RPMI8226 (cell line): ENCODE measurements around the gene SMPX.

ENCODE experiments used
- DNase-seq: peaks from one replicate; pipeline ENCODE4 v3.0.0-alpha.2; 2015

SMPX gene

GRCh38 chrX:21708116-21708515 is 49.8 kb downstream of the SMPX start:
- DNase-seq = peak; percentile 4

DNA sequence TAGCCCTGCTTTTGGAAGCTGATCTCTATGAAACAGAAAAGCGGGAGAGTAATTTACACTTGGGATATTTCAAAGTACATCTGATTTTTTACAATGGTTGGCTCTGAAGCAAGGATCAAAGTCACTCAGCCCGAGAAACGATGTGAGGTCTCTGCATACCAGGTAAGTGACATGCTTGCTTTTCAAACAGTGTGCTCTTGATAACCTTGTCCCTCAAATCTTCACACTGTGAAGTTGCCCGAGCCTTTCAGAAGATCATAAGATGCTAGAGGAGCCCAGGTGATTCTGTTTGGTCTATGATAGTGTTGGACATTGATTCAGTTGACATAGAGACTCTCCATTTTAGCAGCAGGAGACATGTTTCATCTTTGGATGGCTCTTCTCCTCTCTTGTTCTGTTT is 52.7 kb downstream of the SMPX start:
- DNase-seq = no peak

DNA sequence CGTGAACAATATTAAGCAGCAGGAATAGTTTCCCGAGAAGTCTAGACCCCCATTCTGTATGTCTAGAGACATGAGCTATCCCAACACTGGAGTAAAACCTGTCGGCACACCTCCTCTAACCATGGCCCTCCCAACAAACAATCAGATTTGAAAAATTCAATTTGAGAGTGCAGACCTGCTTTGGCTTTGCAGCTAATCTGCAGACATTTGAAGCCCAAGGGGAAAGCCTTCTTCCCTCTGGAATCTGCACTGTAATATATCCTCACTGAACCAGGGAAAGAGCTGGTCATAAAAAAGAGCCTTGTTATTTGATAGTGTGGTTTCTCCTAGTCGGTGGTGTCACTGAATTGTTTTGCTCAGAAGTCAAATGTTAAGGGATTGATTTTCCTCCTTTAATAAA is 55.2 kb downstream of the SMPX start:
- no peak for DNase-seq

DNA sequence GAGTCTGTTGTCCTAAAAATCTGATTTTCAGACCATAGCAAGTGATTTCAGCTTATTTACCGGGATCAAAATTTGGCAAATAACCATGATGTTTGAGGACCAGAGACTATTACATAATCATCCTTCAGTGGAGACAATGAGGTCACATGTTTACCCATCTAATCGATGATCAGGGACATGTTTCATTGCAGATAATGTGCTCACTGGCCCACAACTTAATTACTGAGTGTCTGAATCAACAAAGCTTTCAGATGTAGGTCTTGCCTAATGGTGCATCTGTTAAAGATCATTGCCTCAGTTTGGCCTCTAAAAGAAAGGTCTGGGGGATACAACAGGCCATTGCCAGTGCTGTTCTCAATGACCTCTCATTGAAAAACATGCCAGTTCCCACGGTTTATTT is 56.9 kb downstream of the SMPX start:
- DNase-seq = no peak

DNA sequence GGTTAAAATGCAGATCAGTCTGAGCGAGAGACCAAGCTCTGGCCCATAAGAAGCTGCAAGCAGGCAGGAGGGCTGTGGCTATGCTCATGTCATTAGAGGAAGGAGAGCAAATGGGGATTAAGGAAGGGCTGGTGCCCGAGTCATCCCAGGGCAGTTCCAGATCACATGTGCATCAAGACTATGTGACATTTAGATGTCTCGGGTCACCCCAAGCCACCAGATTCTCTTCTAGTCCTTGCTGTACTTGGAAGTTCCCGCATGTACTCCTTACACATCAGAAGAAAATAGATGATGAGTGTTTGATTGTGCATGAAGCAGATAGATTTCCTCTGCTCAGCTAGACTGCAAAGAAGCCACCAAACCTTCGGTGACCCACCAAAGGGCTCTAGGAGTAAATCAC is 57.6 kb downstream of the SMPX start:
- DNase-seq = no peak

DNA sequence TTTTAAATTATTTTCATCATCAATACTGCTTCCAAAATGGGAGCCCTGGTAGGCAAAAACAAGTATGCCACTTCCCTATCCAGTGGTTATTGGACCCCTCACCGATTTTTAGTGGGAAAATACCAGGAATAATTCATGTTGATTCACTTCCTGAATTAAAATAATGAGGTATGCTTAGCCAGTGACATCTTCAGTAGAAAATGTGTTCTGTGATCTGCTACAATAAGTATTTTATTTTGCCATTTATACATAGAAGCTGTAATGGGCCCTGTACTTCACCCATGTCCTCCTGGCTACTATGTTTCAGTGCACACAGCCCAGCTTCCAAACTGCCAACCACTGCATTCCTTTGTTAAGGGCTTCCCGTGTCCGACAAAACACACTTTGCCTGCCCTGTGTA is 58.8 kb downstream of the SMPX start:
- no peak for DNase-seq

- no peak for DNase-seq
These were observed 59.6 kb downstream of the SMPX start for GRCh38 chrX:21698272-21698671.

GRCh38 chrX:21691512-21692018 is 66.4 kb downstream of the SMPX start:
- DNase-seq = no peak

- no peak for DNase-seq
These were observed 74.0 kb downstream of the SMPX start for GRCh38 chrX:21683941-21684340.

DNA sequence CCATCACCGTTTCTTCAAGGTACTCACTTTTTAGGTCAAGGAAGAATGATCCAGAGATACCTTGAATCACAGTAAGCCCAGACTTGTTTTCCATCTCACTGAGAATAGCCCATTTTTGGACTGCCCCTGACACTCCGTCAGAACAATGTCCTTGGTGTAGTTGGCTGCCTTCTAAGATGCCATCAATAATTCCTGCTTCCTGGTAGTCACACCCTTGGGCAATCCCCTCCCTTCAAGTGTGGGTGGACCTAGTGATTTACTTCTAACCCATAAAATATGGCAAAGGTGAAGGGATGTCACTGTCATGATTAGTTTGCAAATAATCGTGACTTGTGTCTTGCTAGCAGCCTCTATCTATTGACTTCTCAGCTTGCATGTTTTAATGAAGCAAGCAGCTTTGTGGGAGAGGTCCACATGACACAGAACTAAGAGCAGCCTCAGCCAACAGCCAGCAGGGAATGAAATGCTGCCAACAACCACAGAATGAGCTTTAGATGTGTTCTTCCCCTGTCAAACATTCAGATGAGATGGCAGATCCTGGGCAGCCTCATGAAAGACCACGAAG is 79.8 kb downstream of the SMPX start:
- DNase-seq = no peak

- DNase-seq = no peak
These were observed 82.0 kb downstream of the SMPX start for GRCh38 chrX:21675931-21676330.

- no peak for DNase-seq
These were observed 83.3 kb downstream of the SMPX start for GRCh38 chrX:21674430-21675186.

DNA sequence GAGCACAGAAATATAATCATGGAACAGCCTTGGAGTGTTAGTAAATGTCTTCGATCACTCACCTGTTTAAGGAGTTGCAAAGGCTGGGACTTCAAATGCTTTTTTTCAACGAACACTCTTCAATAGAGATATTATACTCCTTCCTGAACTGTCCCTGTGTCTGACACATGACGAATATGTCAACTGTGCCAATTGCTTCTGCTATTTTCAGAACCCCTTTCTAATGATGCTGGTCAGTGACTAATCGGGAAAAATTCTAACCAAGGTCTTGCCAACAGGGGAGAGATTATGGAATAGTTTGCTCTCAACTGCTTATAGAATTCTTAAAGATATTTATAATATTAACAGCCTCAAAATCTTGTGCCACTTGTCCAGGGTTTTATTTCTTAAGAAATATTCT is 91.2 kb downstream of the SMPX start:
- DNase-seq = no peak

DNA sequence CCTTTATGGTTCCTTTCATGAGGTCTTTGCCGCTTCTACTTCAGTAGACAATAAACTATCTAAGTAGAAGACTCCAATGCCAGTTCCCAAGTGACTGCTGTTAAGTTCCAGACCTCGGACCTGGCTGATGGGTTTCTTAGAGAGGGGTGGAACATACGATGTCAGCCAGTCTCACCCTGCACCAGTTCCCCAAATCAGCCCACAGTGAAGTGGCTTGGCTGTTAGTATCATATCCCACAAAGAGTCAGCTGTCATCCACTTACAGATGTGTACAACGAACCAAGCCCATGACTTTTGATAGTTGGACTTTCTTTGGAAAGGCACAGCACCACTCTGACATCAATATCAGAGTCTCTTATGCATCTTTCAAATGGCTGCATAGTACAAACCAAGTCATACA is 91.7 kb downstream of the SMPX start:
- DNase-seq = no peak

DNA sequence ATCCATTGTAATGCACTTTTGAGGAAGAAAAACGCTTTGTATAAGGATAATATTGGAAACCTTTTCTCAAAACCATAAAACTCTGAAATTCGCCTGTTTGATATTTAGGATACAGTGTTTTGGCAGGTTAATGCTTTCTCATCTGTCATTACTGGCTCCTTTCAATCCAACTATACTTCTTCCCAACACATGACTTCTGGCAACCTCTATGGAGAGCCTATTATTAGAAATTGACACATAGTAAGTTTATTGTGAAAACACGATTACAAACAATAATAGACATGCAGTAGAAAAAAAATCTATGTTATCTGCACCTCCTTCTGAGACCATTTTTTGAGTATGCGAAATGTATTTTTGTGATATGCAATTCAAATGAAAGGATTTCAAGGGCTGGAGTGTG is 95.2 kb downstream of the SMPX start:
- no peak for DNase-seq

GRCh38 chrX:21661316-21661715 is 96.6 kb downstream of the SMPX start:
- no peak for DNase-seq

DNA sequence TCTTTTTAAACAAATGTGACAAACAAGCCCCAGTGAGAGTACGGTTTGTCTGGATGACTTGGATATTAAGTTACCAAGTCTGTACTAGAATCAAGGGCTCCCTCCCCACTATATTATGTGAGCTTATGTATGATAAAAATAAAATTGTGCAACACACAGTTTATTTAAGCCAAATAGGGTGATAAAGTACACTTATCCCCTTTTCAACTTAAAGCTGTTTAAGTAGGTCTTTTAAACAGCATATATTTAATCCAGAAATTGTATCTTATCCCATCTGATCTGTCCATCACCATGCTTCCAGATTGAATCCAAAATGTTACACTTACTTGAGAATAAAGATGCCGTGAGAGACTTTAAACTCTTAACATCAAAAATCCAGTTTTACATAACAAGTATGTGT is 97.8 kb downstream of the SMPX start:
- no peak for DNase-seq

- no peak for DNase-seq
These were observed 98.6 kb downstream of the SMPX start for GRCh38 chrX:21659320-21659719.

DNA sequence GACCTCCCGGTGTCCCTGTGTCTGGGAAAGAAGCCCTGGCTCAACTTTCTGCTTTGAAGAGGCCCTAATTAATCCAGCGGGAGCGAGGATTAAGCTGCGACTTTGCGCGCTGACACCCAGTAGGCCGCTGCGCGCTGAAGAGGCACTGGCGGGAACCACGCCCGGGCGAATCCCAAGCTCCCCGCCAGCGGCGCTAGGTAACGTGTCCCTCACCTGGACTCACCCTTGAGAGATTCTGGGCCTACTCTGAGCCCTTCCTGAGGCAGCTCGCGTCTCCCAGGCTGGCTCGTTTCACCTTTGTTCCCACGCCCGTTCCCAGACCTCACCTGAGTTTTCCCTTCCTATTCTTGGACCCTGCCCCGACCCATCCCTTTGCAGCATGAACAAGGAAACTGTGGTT is 99.2 kb downstream of the SMPX start:
- DNase-seq = no peak

DNA sequence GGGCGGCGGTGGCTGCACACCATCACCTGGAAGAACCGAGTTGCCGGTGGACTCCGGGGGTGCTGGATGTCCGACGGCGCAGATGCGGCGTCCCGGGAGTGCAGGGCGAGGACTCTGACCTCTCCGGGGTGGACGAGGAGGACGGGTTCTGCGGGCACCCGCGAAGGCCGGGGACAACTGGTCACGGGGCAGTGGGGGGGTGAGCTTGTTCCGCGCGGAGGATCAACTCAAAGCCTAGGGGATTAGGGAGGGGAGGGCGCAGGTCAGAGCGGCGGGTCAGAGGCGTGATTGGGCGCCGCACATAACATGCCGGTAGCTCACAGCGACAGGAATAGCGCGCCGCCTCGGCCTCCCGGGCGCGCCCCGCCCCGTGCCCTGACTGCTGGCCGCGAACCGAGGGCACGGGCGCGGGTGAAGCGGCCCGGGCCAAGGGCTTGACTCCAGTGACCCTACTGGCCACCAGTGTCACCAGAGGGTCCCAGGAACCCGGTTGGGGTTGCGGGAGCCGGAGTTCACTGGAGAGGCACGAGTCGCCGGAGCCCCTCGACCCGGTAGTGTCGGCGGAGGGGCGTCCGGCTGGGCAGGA is 99.7 kb downstream of the SMPX start, which contains the start of gene KLHL34:
Gene KLHL34 (minus strand): TSS at position 179 of the 586 bp plus-strand sequence. CDS start 542 bp downstream, outside the sequence.
- no peak for DNase-seq

GRCh38 chrX:21657318-21658151 is 100.4 kb downstream of the SMPX start:
- no peak for DNase-seq

GRCh38 chrX:21656587-21657317 is 101.2 kb downstream of the SMPX start:
- DNase-seq = no peak
